HG03575 (cell line): ENCODE measurements around the gene MAML2.

Experiments
- ATAC-seq: cut with Tn5 transposase; IDR thresholded peaks from one replicate; pipeline ENCODE4 v1.9.1; 2021; ENCODE audit not compliant: unreplicated experiment, insufficient number of reproducible peaks, low FRiP score; ENCODE audit errors: extremely low read depth

Gene MAML2

GRCh38 chr11:96204721-96205459 lies 138.1 kb downstream of the MAML2 start:
- ATAC-seq = no peak

- ATAC-seq = no peak
Observed at GRCh38 chr11:96204366-96204659, 138.7 kb downstream of the MAML2 start.

GRCh38 chr11:96203567-96204365 lies 139.2 kb downstream of the MAML2 start:
- ATAC-seq = no peak

GRCh38 chr11:96200243-96200642 lies 142.8 kb downstream of the MAML2 start:
- no peak for ATAC-seq

GRCh38 chr11:96199563-96200025 lies 143.4 kb downstream of the MAML2 start:
- no peak for ATAC-seq

GRCh38 chr11:96197801-96198701 lies 144.9 kb downstream of the MAML2 start:
- peak; percentile 68 for ATAC-seq

- no peak for ATAC-seq
Observed at GRCh38 chr11:96197103-96197502, 145.9 kb downstream of the MAML2 start.

- ATAC-seq = no peak
Observed at GRCh38 chr11:96196181-96196662, 146.8 kb downstream of the MAML2 start.

- ATAC-seq = no peak
Observed at GRCh38 chr11:96195671-96196070, 147.3 kb downstream of the MAML2 start.

- ATAC-seq = no peak
Observed at GRCh38 chr11:96194581-96195374, 148.2 kb downstream of the MAML2 start.

- ATAC-seq = no peak
Observed at GRCh38 chr11:96193745-96194443, 149.1 kb downstream of the MAML2 start.

- ATAC-seq = no peak
Observed at GRCh38 chr11:96191752-96192151, 151.2 kb downstream of the MAML2 start.

GRCh38 chr11:96189351-96189750 lies 153.6 kb downstream of the MAML2 start:
- ATAC-seq = no peak

GRCh38 chr11:96188243-96189006 lies 154.6 kb downstream of the MAML2 start:
- peak; percentile 37 for ATAC-seq

GRCh38 chr11:96187822-96188221 lies 155.2 kb downstream of the MAML2 start:
- no peak for ATAC-seq

GRCh38 chr11:96186806-96187205 lies 156.2 kb downstream of the MAML2 start:
- no peak for ATAC-seq

GRCh38 chr11:96185220-96185768 lies 157.7 kb downstream of the MAML2 start:
- no peak for ATAC-seq
